GM08714 (cell line): ENCODE data around the gene RAB1B.
"Not testable (repeated sequence)": the region's sequence is repeated elsewhere in the genome, so short reads cannot be mapped to it uniquely, and the experiment has no call there.

ENCODE experiments used
- H3K4me3 ChIP-seq: fragments of 200-500 bp; sonication (Bioruptor generic); 2 replicates; pipeline ENCODE4 v1.5.1; 2014; ENCODE audit warnings: mild to moderate bottlenecking, low read length, inconsistent platforms
- ZNF274 ChIP-seq: IDR thresholded peaks from 2 replicates; pipeline ENCODE4 v1.6.1; 2012; ENCODE audit warnings: mild to moderate bottlenecking, low read depth, low read length

Gene RAB1B

DNA sequence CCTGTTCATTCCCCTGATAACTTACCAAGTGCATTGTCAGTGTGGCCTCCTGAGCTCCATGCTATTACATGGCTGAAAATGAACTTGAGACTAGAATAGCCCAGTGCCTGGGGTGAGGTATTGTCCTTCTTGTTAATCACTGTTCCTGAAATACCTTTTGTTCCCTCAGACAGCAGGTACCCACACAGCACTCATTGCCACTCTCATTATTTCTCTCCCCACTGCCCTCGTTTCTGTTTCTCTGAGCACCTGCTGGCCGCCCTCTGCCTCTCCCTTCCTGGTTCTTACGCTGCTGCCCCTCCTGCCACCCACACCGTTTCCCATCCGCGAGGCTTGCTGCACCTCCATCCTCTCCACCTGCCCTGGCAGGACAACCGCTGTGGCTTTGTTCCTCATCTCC, 36.9 kb upstream of the RAB1B start:
- no peak overlapping the region for H3K4me3 ChIP-seq
- no peak for TF ChIP-seq ZNF274

DNA sequence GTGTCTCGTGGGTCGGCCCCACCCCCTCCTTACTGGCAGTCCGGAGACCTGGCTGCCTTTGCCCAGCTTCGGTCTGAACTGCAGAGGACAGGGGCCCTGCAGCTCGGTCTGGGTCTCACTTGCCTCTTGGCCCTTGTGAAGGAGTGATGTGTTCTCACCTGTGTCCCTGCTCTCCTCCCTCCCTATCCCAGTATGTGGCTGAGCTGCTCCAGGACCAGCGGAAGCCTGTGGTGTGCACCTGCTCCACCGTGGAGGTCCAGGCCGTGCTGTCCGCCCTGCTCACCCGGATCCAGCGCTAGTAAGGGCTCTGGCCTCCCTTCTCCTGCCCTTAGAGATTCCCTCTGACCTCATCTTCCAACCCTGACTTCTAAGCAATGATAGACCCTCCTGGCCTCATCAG, 35.7 kb upstream of the RAB1B start:
- TF ChIP-seq ZNF274 = no peak
- H3K4me3 ChIP-seq = no peak overlapping the region

DNA sequence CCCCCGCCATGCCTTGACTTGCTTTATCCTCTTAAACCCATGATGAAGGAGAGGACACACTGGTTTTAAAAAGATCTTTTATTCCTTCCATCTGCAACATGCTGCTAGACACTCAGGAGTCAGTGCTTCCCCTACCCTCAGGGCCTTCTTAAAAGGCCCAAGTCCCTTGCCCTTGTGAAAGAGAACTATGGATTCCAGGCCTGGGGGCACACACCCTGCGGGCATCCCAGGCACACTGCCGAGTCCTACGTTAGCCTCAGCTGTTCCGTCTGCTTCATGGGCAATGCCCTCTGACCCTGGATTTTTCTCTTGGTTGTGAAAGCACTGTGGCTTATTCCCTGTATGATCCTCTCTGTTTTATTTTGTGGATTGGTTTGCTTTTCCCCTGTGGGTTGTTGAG, 35.1 kb upstream of the RAB1B start:
- TF ChIP-seq ZNF274 = no peak
- H3K4me3 ChIP-seq = no peak overlapping the region

DNA sequence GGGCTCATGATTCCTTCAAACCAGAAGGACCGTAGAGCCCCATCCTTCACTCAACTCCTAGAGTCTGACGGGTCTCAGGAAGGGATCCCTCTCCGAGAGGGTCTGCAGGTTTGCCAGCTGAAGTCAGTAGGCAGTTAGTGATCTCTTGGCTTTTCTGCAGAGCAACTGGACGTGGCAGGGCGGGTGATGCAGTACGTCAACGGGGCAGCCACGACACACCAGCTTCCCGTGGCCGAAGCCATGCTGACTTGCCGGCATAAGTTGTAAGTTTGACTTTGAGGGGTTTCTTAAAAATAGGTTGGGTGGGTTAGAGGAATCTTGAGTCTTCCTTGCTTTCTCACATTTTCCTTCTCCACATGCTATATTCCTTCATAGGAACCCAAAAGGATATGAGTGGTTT, 33.3 kb upstream of the RAB1B start:
- no peak for TF ChIP-seq ZNF274
- no peak overlapping the region for H3K4me3 ChIP-seq

DNA sequence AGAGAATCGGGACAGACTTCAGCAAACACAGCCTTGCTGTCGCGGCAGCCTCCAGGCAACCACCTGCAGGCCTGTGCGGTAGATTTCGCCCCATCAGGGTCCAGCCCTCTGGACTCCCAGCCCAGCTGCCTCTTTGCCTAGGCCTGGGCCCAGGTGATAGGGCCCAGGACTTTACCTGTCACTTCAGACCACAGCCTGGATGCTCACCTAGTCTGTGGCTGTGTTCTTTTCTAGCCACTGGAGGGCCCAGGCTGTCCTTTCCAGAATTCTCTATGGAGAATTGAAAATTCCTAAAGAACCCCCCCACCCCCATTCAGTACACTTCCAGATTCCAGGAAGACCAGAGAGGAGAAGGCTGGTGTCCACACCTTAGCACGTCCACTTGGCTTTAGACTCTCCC, 30.6 kb upstream of the RAB1B start:
- H3K4me3 ChIP-seq = no peak overlapping the region
- TF ChIP-seq ZNF274 = no peak

DNA sequence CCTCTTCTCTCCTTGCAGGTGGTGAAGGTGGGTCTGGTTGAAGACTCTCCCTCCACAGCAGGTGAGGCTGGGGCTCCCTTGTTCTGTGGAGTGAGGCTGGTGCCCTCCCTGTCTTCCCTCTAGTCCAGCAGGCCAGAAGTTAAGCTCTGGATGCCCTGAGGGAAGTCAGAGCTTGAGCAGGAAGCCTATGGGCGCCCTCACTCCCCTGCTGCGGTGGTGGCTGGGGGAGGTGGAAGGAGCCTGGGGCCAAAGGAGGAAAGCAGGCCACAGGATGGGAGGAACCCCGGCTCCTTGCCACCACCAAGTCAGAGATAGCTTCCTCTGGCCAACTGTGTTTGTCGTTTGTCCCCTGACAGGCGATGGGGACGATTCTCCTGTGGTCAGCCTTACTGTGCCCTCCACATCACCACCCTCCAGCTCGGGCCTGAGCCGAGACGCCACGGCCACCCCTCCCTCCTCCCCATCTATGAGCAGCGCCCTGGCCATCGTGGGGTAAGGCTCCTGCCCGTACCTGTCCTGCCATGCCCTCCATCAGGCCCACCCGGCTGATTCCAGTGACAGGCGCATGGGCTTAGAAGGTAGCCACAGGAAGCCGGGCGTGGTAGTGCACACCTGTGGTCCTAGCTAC, 29.5 kb upstream of the RAB1B start:
- TF ChIP-seq ZNF274 = no peak
- H3K4me3 ChIP-seq = no peak overlapping the region

DNA sequence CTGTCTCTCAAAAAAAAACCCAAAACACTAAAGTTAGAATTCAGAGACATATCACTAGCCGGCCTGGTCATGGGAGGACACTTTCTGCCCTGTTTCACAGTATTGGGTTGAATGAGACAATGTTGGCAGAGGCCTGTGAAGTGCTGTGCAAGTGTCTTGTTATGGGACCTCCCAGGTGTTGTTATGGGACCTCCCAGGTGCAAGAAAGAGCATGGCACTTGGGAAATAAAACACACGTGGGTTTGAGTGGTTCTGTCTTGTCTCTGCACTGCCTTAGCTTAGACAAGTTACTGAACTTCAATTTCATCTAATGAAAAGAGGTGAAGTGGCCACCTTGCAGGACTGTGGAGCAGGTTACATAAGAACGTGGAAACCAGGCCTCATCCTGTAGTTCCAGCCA, 28.9 kb upstream of the RAB1B start:
- no peak overlapping the region for H3K4me3 ChIP-seq
- TF ChIP-seq ZNF274 = no peak

DNA sequence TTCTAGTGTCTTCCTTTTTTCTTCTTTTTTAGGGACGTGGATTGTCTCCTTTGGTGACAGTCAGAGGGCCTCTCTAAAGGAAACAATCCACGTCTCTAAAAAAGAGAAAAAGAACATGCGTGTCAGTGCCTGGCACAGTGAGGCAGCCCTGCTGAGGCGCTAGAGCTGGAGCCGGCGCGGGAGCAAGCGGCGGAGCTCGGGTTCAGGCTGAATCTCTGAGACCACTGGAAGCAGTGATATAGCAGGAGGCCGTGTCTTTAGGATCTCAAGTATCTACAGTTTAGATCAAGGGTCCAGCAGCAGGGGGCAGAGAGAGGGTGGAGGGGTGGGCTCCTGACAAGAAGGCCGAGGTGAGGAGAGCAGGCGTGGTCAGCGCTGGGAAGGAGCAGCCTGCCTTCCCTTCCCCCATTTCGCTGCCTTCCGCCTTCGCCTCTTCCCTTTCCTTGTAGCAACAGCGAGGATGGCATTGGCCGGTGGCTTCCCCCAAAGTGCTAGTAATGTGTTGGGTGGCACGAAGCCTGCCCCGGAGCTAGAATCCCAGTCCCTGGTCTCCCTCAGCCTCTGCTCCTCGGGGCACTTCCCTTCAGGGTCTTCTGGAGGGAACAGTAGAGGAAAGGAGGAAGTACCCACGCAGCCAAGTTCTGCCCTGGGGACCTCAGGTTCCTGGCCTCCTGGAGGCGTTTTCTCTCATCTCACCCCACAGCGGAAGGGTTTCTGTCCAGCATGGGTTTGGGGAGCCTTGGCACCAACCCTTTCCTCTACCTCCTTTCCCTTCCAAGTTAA, 28.2 kb upstream of the RAB1B start:
- no peak for TF ChIP-seq ZNF274

DNA sequence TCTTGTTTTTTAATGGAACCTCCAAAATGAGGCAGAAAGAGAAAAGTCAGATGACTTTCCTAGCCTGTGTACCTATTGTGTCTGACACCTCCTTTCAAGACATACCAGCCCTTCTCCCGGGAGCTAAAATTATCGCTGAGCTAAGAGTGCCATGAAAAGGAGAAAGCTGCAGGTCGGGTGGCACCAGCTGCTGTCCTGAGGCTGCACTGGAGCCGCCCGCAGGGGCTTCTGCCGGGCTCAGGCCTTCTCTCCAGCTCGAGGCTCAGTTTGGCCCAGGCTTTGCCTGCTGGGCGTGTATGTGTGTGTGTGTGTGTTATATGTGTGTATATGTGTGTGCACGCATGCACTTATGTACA, 27.7 kb upstream of the RAB1B start:
- no peak overlapping the region for H3K4me3 ChIP-seq
- TF ChIP-seq ZNF274 = no peak

More for the DNA sequence above, 28.2 kb upstream of the RAB1B start:
- H3K4me3 ChIP-seq = no peak overlapping the region

DNA sequence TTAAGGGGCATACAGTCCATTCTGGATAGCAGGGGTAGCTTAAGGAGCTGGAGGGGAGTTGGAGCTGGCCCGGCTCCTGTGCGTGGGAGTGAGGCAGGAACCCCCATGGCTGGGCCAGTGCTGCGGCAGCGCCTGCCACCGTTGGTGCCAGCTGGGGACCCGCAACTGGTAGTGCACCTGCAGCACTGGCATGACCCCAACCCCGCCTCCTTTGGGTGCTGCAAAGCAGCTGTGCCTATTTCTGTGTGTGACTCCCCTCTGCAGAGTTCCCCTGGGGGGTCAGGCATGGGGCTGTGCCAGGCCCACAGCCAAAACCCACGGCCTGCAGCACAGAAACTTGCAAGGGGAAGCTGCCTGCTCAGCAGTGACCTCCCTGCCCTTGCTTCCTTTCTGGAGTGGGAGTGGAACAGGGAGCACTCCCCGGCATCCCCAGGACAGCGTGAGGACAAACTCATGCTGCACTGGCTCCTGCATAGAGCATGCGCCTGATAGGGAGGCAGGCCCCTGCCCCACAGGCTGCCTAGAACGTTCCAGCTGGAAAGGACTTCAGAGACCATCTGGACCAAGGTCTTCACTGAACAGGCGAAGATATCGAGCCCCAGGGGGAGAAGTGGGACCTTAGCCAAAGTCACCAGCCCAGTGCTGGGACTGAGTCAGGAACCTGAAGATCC, 26.2 kb upstream of the RAB1B start:
- H3K4me3 ChIP-seq = no peak overlapping the region
- TF ChIP-seq ZNF274 = no peak

DNA sequence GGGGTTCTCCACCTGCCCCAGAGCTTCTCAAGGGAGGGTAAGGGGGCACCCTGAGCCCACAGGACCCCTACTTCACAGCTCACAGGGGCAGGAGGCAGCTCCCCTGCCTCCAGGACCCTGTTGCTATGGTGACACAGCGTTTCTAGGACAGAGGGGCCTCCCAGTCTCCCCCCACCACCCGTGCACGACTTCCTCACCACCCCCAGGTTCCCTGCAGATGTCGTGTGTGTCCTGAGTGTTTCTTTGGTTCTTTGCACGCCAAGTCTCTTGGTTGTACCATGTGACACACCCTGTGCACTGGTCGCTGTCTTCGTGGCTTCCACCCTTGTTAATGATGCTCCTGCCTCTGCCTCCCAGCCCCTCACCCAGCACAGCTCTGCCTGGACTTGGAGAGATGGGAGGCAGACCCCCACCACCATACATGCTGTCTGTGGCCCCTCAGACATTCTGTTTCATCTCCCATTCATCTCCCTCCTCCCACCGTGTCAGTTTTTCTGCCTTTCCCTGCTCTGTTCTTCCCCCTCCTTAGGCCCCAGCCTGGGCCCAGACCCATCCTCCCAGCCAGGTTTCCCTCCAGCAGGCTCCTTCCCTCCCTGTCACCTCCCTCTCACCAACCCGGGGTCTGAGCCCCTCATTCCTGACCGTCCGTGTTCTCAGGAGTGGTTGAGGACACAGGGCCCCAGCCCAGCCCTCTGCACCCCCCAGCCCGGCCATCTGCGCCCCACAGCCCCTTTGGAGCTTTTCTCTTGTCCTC, 24.5 kb upstream of the RAB1B start:
- no peak for TF ChIP-seq ZNF274
- H3K4me3 ChIP-seq = no peak overlapping the region

DNA sequence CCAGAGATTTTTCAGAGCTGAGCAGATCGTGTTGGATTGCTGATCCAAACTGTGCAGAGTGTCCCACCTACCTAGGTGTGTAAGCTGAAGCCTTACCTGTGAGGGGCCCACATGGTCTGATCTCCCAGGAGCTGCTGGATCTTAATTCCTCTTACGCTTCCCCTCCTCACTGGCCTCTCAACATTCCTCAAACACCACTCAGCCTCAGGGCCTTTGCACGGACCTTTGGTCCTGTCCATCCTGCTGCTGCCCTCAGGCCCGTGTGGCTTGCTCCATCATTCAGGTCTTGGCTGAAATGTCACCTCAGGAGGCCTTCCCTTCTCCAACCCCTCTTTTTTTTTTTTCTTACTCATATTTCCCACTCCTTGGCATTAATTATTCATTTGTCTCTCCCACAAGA, 21.1 kb upstream of the RAB1B start:
- no peak overlapping the region for H3K4me3 ChIP-seq

DNA sequence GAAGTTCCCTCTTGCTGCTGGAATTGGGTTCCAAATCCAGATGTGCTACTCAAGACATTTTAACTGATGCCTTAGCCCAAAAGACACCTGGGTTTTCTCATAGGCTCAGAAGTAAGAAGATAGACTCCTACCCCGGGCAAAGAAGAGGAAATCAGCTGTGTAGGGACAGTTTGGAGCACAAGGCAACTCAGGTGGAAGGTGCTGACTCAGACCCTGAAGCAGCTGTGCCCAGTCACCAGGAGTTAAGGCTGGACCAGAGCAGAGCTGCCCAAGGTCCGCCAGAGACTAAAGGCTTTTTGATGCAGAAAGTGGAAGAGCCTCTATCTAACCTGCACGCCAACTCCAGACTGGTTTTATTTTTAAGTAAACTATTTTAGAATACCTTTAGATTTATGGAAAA, 20.6 kb upstream of the RAB1B start:
- TF ChIP-seq ZNF274 = no peak
- H3K4me3 ChIP-seq = no peak overlapping the region

More for the DNA sequence above, 21.1 kb upstream of the RAB1B start:
- TF ChIP-seq ZNF274 = no peak

DNA sequence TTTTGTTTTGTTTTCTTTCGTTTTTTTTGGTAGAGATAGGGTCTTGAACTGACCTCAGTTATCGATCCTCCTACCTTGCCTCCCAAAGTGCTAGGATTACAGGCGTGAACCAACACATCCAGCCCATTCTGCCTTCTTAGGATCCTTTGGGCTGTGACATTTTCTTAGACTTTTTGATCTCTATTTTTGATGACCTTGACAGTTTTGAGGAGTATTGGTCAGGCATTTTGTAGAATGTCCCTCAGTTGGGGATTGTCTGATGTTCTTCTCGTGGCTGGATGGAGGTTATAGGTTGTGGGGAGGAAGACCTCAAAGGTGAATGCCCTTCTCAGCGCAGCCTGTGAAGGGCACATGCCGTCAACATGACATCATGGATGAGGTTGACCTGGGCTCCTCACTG, 19.5 kb upstream of the RAB1B start:
- no peak overlapping the region for H3K4me3 ChIP-seq
- no peak for TF ChIP-seq ZNF274

DNA sequence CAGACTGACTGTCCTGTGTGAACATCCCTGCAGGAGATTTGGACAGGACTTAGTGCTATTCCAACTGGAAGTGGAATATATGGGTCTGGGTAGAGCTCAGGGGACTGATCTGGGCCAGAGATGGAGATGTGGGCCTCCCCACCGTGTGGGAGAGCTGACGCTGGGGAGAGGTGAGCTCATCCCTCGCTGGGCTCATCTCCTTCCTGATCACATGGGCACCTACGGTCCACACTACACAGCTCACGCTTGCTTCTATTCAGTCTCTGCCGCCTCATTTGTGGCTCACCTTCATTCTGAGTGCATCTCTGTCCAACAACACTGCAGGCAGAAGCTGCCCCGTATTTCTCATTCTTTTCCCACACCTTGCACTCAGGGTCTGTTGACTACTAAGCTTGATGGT, 16.6 kb upstream of the RAB1B start:
- H3K4me3 ChIP-seq = no peak overlapping the region
- no peak for TF ChIP-seq ZNF274

DNA sequence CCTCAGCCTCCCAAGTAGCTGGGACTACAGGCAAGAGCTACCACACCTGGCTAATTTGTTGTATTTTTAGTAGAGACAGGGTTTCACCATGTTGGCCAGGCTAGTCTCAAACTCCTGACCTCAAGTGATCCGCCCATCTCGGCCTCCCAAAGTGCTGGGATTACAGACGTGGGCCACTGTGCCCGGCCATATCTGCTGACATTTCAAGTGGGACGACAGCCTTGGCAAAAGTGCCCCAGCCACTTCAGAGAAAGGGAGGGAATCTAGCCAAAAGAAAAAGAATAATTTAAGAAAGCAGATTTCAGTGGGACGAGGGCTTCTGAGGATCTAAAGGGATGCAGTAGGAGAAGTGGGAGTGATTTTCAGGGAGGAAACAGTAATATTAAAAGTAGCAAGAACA, 15.4 kb upstream of the RAB1B start:
- not testable (repeated sequence) for H3K4me3 ChIP-seq
